ENCODE measurements around the gene DNAJC28. TPM values are rescaled to one million over a fixed set of nuclear protein-coding genes. Genes with fewer than 3 reads are reported as not detected.
"Not testable (repeated sequence)": the region's sequence is repeated elsewhere in the genome, so short reads cannot be mapped to it uniquely, and the experiment has no call there.

Gene DNAJC28
- total RNA-seq, 3 donors from 2014 or later (not counting 1 experiment from before 2014, with no cell fraction given) = 0.41 to 0.63 TPM; not detected in 1

DNA sequence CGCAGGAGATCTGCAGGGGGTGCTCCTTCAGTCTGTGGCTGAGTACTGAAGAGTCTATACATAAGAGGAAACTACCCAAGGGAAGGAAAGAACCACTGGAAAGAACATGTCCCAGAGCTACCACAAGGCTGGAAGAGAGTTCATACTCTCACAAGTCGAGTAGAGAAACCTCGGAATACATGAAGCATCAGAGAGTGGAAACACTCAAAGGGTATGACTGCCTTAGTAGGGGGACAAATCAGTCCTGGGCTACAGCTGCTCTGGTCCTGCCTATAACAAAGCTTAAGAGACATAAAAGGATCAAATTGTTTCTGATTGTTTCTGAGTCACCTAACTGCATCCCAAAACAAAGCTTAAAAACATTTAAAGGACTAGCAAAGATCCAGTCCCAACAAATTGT is 39.2 kb downstream of the DNAJC28 start:
- Mint-ChIP-seq H3K9me3 (no peaks in the 10 kb centered on the region), H3K4me3 (no peak overlapping the region), H3K27ac (no peak overlapping the region), H3K36me3 (peaks cover 12% of the 10 kb centered on the region), H3K27me3 (ENCODE audit: low read depth in 2 of 2) (no peaks in the 10 kb centered on the region), H3K4me1 (no peaks in the 10 kb centered on the region)
- ATAC-seq = no peak
- intact Hi-C loops (cut with micrococcal nuclease) = no loop called here
- DNase-seq = no peak
- Histone ChIP-seq H3K27me3 (ENCODE audit: control insufficient read depth, insufficient read depth, low read length) (no peaks in the 10 kb centered on the region), H3K36me3 (ENCODE audit: control insufficient read depth, insufficient read depth, low read length) (peaks cover 27% of the 10 kb centered on the region), H3K27ac (ENCODE audit: low read length) (no peak overlapping the region), H3K4me1 (ENCODE audit: control insufficient read depth, insufficient read depth, low read length) (no peaks in the 10 kb centered on the region), H3K4me3 (ENCODE audit: low read length) (no peak overlapping the region), H3K9me3 (ENCODE audit: control insufficient read depth, insufficient read depth, low read length) (no peaks in the 10 kb centered on the region)
- TF ChIP-seq, protein P1, sequence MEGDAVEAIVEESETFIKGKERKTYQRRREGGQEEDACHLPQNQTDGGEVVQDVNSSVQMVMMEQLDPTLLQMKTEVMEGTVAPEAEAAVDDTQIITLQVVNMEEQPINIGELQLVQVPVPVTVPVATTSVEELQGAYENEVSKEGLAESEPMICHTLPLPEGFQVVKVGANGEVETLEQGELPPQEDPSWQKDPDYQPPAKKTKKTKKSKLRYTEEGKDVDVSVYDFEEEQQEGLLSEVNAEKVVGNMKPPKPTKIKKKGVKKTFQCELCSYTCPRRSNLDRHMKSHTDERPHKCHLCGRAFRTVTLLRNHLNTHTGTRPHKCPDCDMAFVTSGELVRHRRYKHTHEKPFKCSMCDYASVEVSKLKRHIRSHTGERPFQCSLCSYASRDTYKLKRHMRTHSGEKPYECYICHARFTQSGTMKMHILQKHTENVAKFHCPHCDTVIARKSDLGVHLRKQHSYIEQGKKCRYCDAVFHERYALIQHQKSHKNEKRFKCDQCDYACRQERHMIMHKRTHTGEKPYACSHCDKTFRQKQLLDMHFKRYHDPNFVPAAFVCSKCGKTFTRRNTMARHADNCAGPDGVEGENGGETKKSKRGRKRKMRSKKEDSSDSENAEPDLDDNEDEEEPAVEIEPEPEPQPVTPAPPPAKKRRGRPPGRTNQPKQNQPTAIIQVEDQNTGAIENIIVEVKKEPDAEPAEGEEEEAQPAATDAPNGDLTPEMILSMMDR (IDR thresholded peaks at IDR 0.05) = no peak
- 89% methylated on average over 3 of the region's 3 CpGs for WGBS (ENCODE audit: insufficient coverage)

DNA sequence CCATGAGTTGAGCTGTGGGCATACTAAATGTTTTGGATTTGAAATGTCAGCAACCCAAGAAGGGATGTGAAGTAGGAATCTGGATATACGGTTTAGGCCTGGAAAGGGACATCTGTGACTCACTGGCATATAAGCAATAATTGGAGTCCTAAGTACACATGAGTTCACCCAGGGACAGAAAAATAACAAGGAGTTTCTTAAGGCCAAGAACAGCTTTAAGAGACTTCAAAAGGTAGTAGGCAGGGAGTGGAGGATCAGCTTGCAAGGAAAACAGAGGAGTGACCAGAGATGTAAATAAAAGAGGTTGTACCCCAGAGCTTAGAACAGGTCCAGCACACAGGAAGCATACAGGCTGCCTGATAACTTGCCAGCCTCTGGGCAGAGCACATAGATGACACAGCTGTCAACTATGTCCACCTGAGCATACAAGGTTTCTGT is 39.9 kb downstream of the DNAJC28 start:
- Mint-ChIP-seq H3K36me3 (peaks cover 12% of the 10 kb centered on the region), H3K4me3 (no peak overlapping the region), H3K27ac (no peak overlapping the region), H3K4me1 (no peaks in the 10 kb centered on the region), H3K9me3 (no peaks in the 10 kb centered on the region), H3K27me3 (ENCODE audit: low read depth in 2 of 2) (no peaks in the 10 kb centered on the region)
- ATAC-seq (no peak), DNase-seq (no peak)
- TF ChIP-seq, protein P1 (IDR thresholded peaks at IDR 0.05) = no peak
- Histone ChIP-seq H3K27me3 (ENCODE audit: control insufficient read depth, insufficient read depth, low read length) (no peaks in the 10 kb centered on the region), H3K9me3 (ENCODE audit: control insufficient read depth, insufficient read depth, low read length) (no peaks in the 10 kb centered on the region), H3K36me3 (ENCODE audit: control insufficient read depth, insufficient read depth, low read length) (peaks cover 28% of the 10 kb centered on the region), H3K4me1 (ENCODE audit: control insufficient read depth, insufficient read depth, low read length) (no peaks in the 10 kb centered on the region), H3K27ac (ENCODE audit: low read length) (no peak overlapping the region), H3K4me3 (ENCODE audit: low read length) (no peak overlapping the region)
- intact Hi-C loops (cut with micrococcal nuclease) = no loop called here
- 100% methylated on average over 1 of the region's 1 CpG for WGBS (ENCODE audit: insufficient coverage)

DNA sequence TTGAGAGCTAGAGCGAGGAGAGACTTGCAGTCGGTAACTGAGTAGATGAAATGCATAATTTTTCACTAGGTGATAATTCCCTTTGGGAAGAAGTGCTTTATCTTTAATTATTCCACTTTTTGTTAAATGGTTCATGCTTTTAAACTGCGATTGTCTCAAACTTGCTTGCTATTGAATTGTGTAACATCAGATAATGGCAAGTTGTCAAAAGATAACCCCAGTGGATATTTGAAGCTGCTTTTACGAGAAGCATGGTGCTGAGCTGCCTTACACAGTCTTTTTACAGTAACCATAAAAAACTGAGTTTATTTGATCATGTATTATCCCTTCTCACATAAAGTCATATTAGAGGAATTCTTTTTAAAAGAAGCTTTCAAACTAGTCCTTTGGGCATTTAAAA is 41.9 kb downstream of the DNAJC28 start:
- 100% methylated on average over 4 of the region's 4 CpGs for WGBS (ENCODE audit: insufficient coverage)
- intact Hi-C loops (cut with micrococcal nuclease) = no loop called here
- H3K4me1 Mint-ChIP-seq = no peaks in the 10 kb centered on the region
- Histone ChIP-seq H3K36me3 (ENCODE audit: control insufficient read depth, insufficient read depth, low read length) (peaks cover 17% of the 10 kb centered on the region), H3K27ac (ENCODE audit: low read length) (no peak overlapping the region), H3K4me3 (ENCODE audit: low read length) (no peak overlapping the region), H3K27me3 (ENCODE audit: control insufficient read depth, insufficient read depth, low read length) (no peaks in the 10 kb centered on the region), H3K9me3 (ENCODE audit: control insufficient read depth, insufficient read depth, low read length) (no peaks in the 10 kb centered on the region), H3K4me1 (ENCODE audit: control insufficient read depth, insufficient read depth, low read length) (no peaks in the 10 kb centered on the region)
- DNase-seq (no peak), ATAC-seq (no peak)
- TF ChIP-seq, protein P1 (IDR thresholded peaks at IDR 0.05) = no peak
- no peak overlapping the region for H3K27ac Mint-ChIP-seq
- no peak overlapping the region for H3K4me3 Mint-ChIP-seq
- H3K9me3 Mint-ChIP-seq = no peaks in the 10 kb centered on the region
- peaks cover 12% of the 10 kb centered on the region for H3K36me3 Mint-ChIP-seq
- H3K27me3 Mint-ChIP-seq (ENCODE audit: low read depth in 2 of 2) = no peaks in the 10 kb centered on the region

DNA sequence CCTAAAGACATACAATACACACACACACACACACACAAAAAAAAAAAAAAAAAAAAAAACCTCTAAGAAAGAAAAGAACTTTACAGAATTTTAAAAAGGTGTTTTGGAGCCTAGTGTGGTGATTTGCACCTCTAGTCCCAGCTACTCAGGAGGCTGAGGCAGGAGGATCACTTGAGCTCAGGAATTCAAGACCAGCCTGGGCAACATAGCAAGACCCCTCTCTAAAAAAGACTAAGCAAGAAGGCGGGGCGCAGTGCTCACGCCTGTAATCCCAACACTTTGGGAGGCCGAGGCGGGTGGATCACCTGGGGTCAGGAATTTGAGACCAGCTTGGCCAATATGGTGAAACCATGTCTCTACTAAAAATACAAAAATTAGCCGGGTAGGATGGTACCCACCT is 44.9 kb downstream of the DNAJC28 start:
- H3K27ac ChIP-seq (ENCODE audit: low read length); H3K27me3 Mint-ChIP-seq (ENCODE audit: low read depth in 2 of 2); H3K9me3 ChIP-seq (ENCODE audit: control insufficient read depth, insufficient read depth, low read length); H3K27me3 ChIP-seq (ENCODE audit: control insufficient read depth, insufficient read depth, low read length); H3K4me1 ChIP-seq (ENCODE audit: control insufficient read depth, insufficient read depth, low read length); H3K4me1 Mint-ChIP-seq; intact Hi-C loops (cut with micrococcal nuclease); H3K36me3 ChIP-seq (ENCODE audit: control insufficient read depth, insufficient read depth, low read length); ATAC-seq; H3K4me3 Mint-ChIP-seq; H3K27ac Mint-ChIP-seq; H3K9me3 Mint-ChIP-seq; H3K4me3 ChIP-seq (ENCODE audit: low read length); DNase-seq: not testable (repeated sequence)
- peaks cover 12% of the 10 kb centered on the region for H3K36me3 Mint-ChIP-seq
- WGBS (ENCODE audit: insufficient coverage) = 98% methylated on average over 6 of the region's 6 CpGs
